H1 (cell line): Measurements from ENCODE around the gene TUBA3C. TPM values are rescaled to one million over a fixed set of nuclear protein-coding genes. Genes with fewer than 3 reads are reported as not detected.
"Not testable (repeated sequence)": the region's sequence is repeated elsewhere in the genome, so short reads cannot be mapped to it uniquely, and the experiment has no call there.

Source experiments
- CTCF ChIA-PET: fragments of 300-600 bp; sonication (Branson Sonifier 250); formaldehyde crosslinking; loops from one replicate; lab custom pipeline; 2021; ENCODE audit not compliant: partially characterized antibody; lab: Charles Lee
- POLR2A ChIA-PET: fragments of 300-600 bp; sonication (Branson Sonifier 250); formaldehyde crosslinking; loops from one replicate; lab custom pipeline; 2021; ENCODE audit warnings: inconsistent platforms; ENCODE audit not compliant: partially characterized antibody; lab: Charles Lee
- DNase-seq, 2 experiments: peaks; one replicate each; pipeline versions ENCODE4 v3.0.0 to v3.0.0-alpha.2; 2010 to 2022; ENCODE audit warnings: low spot score in 2 of 2, low read depth in 1 of 2, mixed read lengths in 1 of 2
- FAIRE-seq: peaks from 2 replicates; lab custom pipeline; 2011; peaks lifted over from hg19 to GRCh38; lab: Jason Lieb, UNC
- H2AFZ ChIP-seq: 2 replicates; pipeline ENCODE4 v1.8.1; 2012; ENCODE audit warnings: low read length, inconsistent platforms
- H2AK5ac ChIP-seq: 2 replicates; pipeline ENCODE4 v1.6.1; 2013; ENCODE audit warnings: low read depth, low read length
- H2BK120ac ChIP-seq: replicated peaks from 2 replicates; pipeline ENCODE3; 2013; ENCODE audit warnings: low read depth, low read length, inconsistent platforms
- H2BK12ac ChIP-seq: 2 replicates; pipeline ENCODE4 v1.6.1; 2013; ENCODE audit warnings: low read depth, low read length
- H2BK15ac ChIP-seq: 2 replicates; pipeline ENCODE4 v1.6.1; 2013; ENCODE audit warnings: low read length
- H2BK20ac ChIP-seq: 2 replicates; pipeline ENCODE4 v1.6.1; 2013; ENCODE audit warnings: low read length
- H2BK5ac ChIP-seq: 2 replicates; pipeline ENCODE4 v1.6.1; 2013; ENCODE audit warnings: low read depth, low read length
- H3K14ac ChIP-seq: 2 replicates; pipeline ENCODE4 v1.6.1; 2013; ENCODE audit warnings: inconsistent platforms; ENCODE audit not compliant: insufficient read length
- H3K18ac ChIP-seq: 2 replicates; pipeline ENCODE4 v1.6.1; 2013; ENCODE audit warnings: low read length; ENCODE audit errors: extremely low read depth
- H3K23ac ChIP-seq: 2 replicates; pipeline ENCODE4 v1.6.1; 2013; ENCODE audit warnings: inconsistent platforms; ENCODE audit not compliant: insufficient read length
- H3K23me2 ChIP-seq: 2 replicates; pipeline ENCODE4 v1.6.1; 2013; ENCODE audit warnings: low read depth, low read length
- H3K27ac ChIP-seq: 2 replicates; pipeline ENCODE4 v1.6.1; 2011; ENCODE audit warnings: low read depth, low read length, inconsistent platforms
- H3K27me3 ChIP-seq, 4 experiments: replicated peaks in 1 of 4; 1 replicate in 1 of 4; 2 replicates in 3 of 4; pipeline versions ENCODE4 v1.6.1 to v1.8.1; 2011 to 2013; ENCODE audit warnings: low read length in 3 of 4, mild to moderate bottlenecking in 3 of 4, inconsistent platforms in 2 of 4, mixed read lengths in 2 of 4, moderate library complexity in 1 of 4; ENCODE audit not compliant: control insufficient read depth in 3 of 4, insufficient read depth in 3 of 4; ENCODE audit errors: extremely low read depth in 1 of 4
- H3K36me3 ChIP-seq, 4 experiments: 2 replicates each; pipeline versions ENCODE4 v1.6.1 to v1.8.1; 2011 to 2013; ENCODE audit warnings: mild to moderate bottlenecking in 4 of 4, low read length in 3 of 4, moderate library complexity in 2 of 4, control low read depth in 1 of 4, inconsistent platforms in 1 of 4; ENCODE audit not compliant: insufficient read depth in 4 of 4, control insufficient read depth in 2 of 4
- H3K4ac ChIP-seq: replicated peaks from 2 replicates; pipeline ENCODE3; 2013; ENCODE audit warnings: low read length, low read depth, mixed read lengths, inconsistent platforms; ENCODE audit not compliant: insufficient read length
- H3K4me1 ChIP-seq, 4 experiments: replicated peaks in 1 of 4; 1 replicate in 1 of 4; 2 replicates in 3 of 4; pipeline versions ENCODE4 v1.6.1 to v1.8.1; 2011 to 2013; ENCODE audit warnings: low read length in 3 of 4, inconsistent platforms in 2 of 4, mixed read lengths in 1 of 4; ENCODE audit not compliant: insufficient read depth in 4 of 4, control insufficient read depth in 3 of 4
- H3K4me2 ChIP-seq, 2 experiments: 2 replicates each; pipeline versions ENCODE4 v1.6.1 to v1.8.1; 2011 to 2013; ENCODE audit warnings: low read depth in 2 of 2, low read length in 2 of 2, control low read depth in 1 of 2, inconsistent platforms in 1 of 2, mild to moderate bottlenecking in 1 of 2; ENCODE audit not compliant: insufficient read depth in 1 of 2
- H3K4me3 ChIP-seq, 4 experiments: fragments of 200-600, 300-600 bp in 1 of 4; sonication (generic), shearing (Covaris generic), sonication (Bioruptor Twin) in 1 of 4; 2 replicates each; pipeline versions ENCODE4 v1.5.1 to v1.8.1; 2011 to 2016; ENCODE audit warnings: low read length in 4 of 4, low read depth in 3 of 4, control low read depth in 2 of 4, inconsistent platforms in 2 of 4, mild to moderate bottlenecking in 2 of 4, mixed read lengths in 1 of 4, moderate library complexity in 1 of 4; ENCODE audit not compliant: insufficient read depth in 2 of 4; ENCODE audit errors: extremely low read depth in 1 of 4
- H3K56ac ChIP-seq: replicated peaks from 2 replicates; pipeline ENCODE3; 2013; ENCODE audit warnings: low read depth, mild to moderate bottlenecking, mixed read lengths, low read length, inconsistent platforms; ENCODE audit not compliant: insufficient read length
- H3K79me1 ChIP-seq: 2 replicates; pipeline ENCODE4 v1.6.1; 2013; ENCODE audit warnings: low read depth, low read length, control low read depth
- H3K79me2 ChIP-seq, 2 experiments: 2 replicates each; pipeline versions ENCODE4 v1.6.1 to v1.8.1; 2012 to 2013; ENCODE audit warnings: low read length in 2 of 2, mild to moderate bottlenecking in 2 of 2, inconsistent platforms in 1 of 2; ENCODE audit not compliant: insufficient read depth in 2 of 2, control insufficient read depth in 1 of 2
- H3K9ac ChIP-seq, 4 experiments: replicated peaks in 1 of 4; 1 replicate in 1 of 4; 2 replicates in 3 of 4; pipeline versions ENCODE4 v1.6.1 to v1.8.1; 2011 to 2013; ENCODE audit warnings: low read depth in 3 of 4, low read length in 3 of 4, control low read depth in 2 of 4, mild to moderate bottlenecking in 2 of 4, moderate library complexity in 2 of 4, inconsistent platforms in 1 of 4; ENCODE audit errors: extremely low read depth in 1 of 4
- H3K9me3 ChIP-seq, 2 experiments: 2 replicates each; pipeline versions ENCODE4 v1.6.1 to v1.8.1; 2012 to 2013; ENCODE audit warnings: mild to moderate bottlenecking in 2 of 2, moderate library complexity in 2 of 2, control low read depth in 1 of 2, inconsistent platforms in 1 of 2, low read depth in 1 of 2, low read length in 1 of 2, mixed read lengths in 1 of 2; ENCODE audit not compliant: insufficient read depth in 2 of 2
- H4K20me1 ChIP-seq, 2 experiments: replicated peaks in 1 of 2; 2 replicates each; pipeline versions ENCODE3 to v1.8.1; 2011 to 2013; ENCODE audit warnings: inconsistent platforms in 2 of 2, low read length in 2 of 2, mild to moderate bottlenecking in 1 of 2; ENCODE audit not compliant: insufficient read depth in 2 of 2, control insufficient read depth in 1 of 2
- H4K5ac ChIP-seq: 2 replicates; pipeline ENCODE4 v1.6.1; 2013; ENCODE audit warnings: low read length, low read depth, mixed read lengths, inconsistent platforms; ENCODE audit not compliant: insufficient read length
- H4K8ac ChIP-seq: 2 replicates; pipeline ENCODE4 v1.8.0; 2013; ENCODE audit warnings: mild to moderate bottlenecking, moderate library complexity, low read length, inconsistent platforms; ENCODE audit not compliant: insufficient read depth; ENCODE audit errors: extremely low read depth
- H4K91ac ChIP-seq: replicated peaks from 2 replicates; pipeline ENCODE3; 2013; ENCODE audit warnings: low read length, mixed read lengths, inconsistent platforms; ENCODE audit not compliant: insufficient read length
- ATF2 ChIP-seq: IDR thresholded peaks from 2 replicates; pipeline ENCODE4 v1.6.1; 2012; ENCODE audit warnings: low read length, inconsistent platforms
- CEBPB ChIP-seq: IDR thresholded peaks from 2 replicates; pipeline ENCODE4 v1.6.1; 2012; ENCODE audit warnings: low read depth, low read length
- KDM4A ChIP-seq: IDR thresholded peaks from one replicate; pipeline ENCODE4 v1.7.1; 2012; ENCODE audit warnings: low read depth, mild to moderate bottlenecking, moderate library complexity, low read length, inconsistent platforms; ENCODE audit not compliant: severe bottlenecking
- MAFK ChIP-seq: IDR thresholded peaks from 2 replicates; pipeline ENCODE4 v1.6.1; 2012; ENCODE audit warnings: low read depth, mild to moderate bottlenecking, improper control_type of control experiment, low read length
- RFX5 ChIP-seq: IDR thresholded peaks from 2 replicates; pipeline ENCODE4 v1.6.1; 2011; ENCODE audit warnings: low read depth, low read length, improper control_type of control experiment, borderline replicate concordance
- SP2 ChIP-seq: IDR thresholded peaks from 2 replicates; pipeline ENCODE4 v1.6.1; 2012; ENCODE audit warnings: mild to moderate bottlenecking, low read length, inconsistent platforms
- SP4 ChIP-seq: IDR thresholded peaks from 2 replicates; pipeline ENCODE4 v1.6.1; 2012; ENCODE audit warnings: low read length, inconsistent platforms
- SRF ChIP-seq: IDR thresholded peaks from 2 replicates; pipeline ENCODE4 v1.6.1; 2011; ENCODE audit warnings: mild to moderate bottlenecking, low read depth, low read length, moderate library complexity
- TAF7 ChIP-seq: optimal IDR thresholded peaks from 2 replicates; pipeline ENCODE3; 2011; ENCODE audit warnings: low read depth, mild to moderate bottlenecking, inconsistent platforms, low read length, moderate library complexity, borderline replicate concordance
- WGBS, 2 experiments: shearing (Covaris generic) in 1 of 2; methylation state at CpG; one replicate each; pipeline versions ENCODE4 v1.1.6 to v1.1.7; 2013 to 2015; ENCODE audit warnings: low lambda C conversion rate in 2 of 2, mixed read lengths in 2 of 2, inconsistent platforms in 1 of 2, low coverage in 1 of 2, missing lambda C conversion rate in 1 of 2; ENCODE audit not compliant: insufficient replicate concordance in 2 of 2, insufficient coverage in 1 of 2, insufficient read length in 1 of 2; ENCODE audit errors: extremely low coverage in 1 of 2, missing lambda C conversion rate in 1 of 2; 5-methylcytosine and 5-hydroxymethylcytosine counted together
- polyA plus RNA-seq, 7 experiments: library from polyadenylated mRNA; depleted of rRNA in 3 of 7; stranded (reverse) in 5 of 7; unstranded in 2 of 7; fragments of >200 nt in 5 of 7; fragments of 200-250 nt in 2 of 7; gene quantifications; 1 replicate in 5 of 7; 2 replicates in 1 of 7; 4 replicates in 1 of 7; pipeline versions ENCODE4 v1.2.1 to v1.2.3, GENCODE V29; 2011 to 2013; ENCODE audit warnings: missing spikeins in 2 of 7, mixed read lengths in 2 of 7
- total RNA-seq: library from RNA; stranded (reverse); fragmentation: NEBNext Ultra II Directional; extraction: Animal tissue kit (Norgen Biotek cat#: 25700); gene quantifications from 2 replicates; pipeline ENCODE4 v1.2.1, GENCODE V29; 2021

Gene TUBA3C
- total and polyA plus RNA-seq, 2 of the 8 experiments (the other 6 are each of a cell fraction or from before 2014, with no cell fraction given) = not detected

GRCh38 chr13:19178901-19179593 lies 2.6 kb downstream of the TUBA3C start (continued):
- TF ChIP-seq TAF7 = no peak
- no peak for TF ChIP-seq KDM4A
- TF ChIP-seq SP2 = no peak
- no peak for TF ChIP-seq CEBPB
- no peak for TF ChIP-seq ATF2
- no peak for TF ChIP-seq SP4
- TF ChIP-seq RFX5 = no peak
- no peak for TF ChIP-seq SRF
- no peak for TF ChIP-seq MAFK

- CTCF ChIA-PET, H2AFZ ChIP-seq, H2AK5ac ChIP-seq, H2BK5ac ChIP-seq, H3K56ac ChIP-seq, H3K18ac ChIP-seq, H3K4ac ChIP-seq, H3K79me1 ChIP-seq, H3K27me3 ChIP-seq, H3K23ac ChIP-seq, H3K4me2 ChIP-seq, H4K91ac ChIP-seq, H2BK15ac ChIP-seq, H3K79me2 ChIP-seq, FAIRE-seq, H3K27ac ChIP-seq, POLR2A ChIA-PET, H4K20me1 ChIP-seq, H3K23me2 ChIP-seq, H2BK20ac ChIP-seq, H2BK120ac ChIP-seq, H2BK12ac ChIP-seq, H3K4me3 ChIP-seq, H3K14ac ChIP-seq, DNase-seq, H4K5ac ChIP-seq, H3K4me1 ChIP-seq, H3K9ac ChIP-seq, H4K8ac ChIP-seq, H3K36me3 ChIP-seq: not testable (repeated sequence)
- H3K9me3 ChIP-seq = peaks cover 65 to 98% of the 10 kb centered on the region in 2 experiments
- 80% methylated on average over 33 of the region's 36 CpGs; no CpG with 5 or more reads in 1 of the 2 experiments for WGBS, 2 experiments
Measured at GRCh38 chr13:19176981-19177776, 4.4 kb downstream of the TUBA3C start.
